HepG2 (cell line): ENCODE data around the gene PDE3A. TPM values are rescaled to one million over a fixed set of nuclear protein-coding genes. Genes with fewer than 3 reads are reported as not detected.

ENCODE experiments used
- DPF2 ChIP-seq: sonication (generic); formaldehyde crosslinking; IDR thresholded peaks from 2 replicates; pipeline ENCODE4 v1.4.0; 2020; ENCODE audit warnings: mild to moderate bottlenecking, low read depth, missing genetic modification reagents, borderline replicate concordance
- HDAC2 ChIP-seq: sonication (generic); formaldehyde crosslinking; IDR thresholded peaks from 2 replicates; pipeline ENCODE4 v1.4.0; 2020; ENCODE audit warnings: missing genetic modification reagents
- HMG20A ChIP-seq: IDR thresholded peaks from 2 replicates; pipeline ENCODE4 v1.6.1; 2016; ENCODE audit warnings: borderline replicate concordance
- HOXA9 ChIP-seq: sonication (generic); formaldehyde crosslinking; IDR thresholded peaks from 2 replicates; pipeline ENCODE4 v1.8.1; 2022; ENCODE audit warnings: missing genetic modification reagents, mild to moderate bottlenecking, moderate library complexity, borderline replicate concordance
- KLF13 ChIP-seq: sonication (generic); formaldehyde crosslinking; IDR thresholded peaks from 2 replicates; pipeline ENCODE4 v1.4.0; 2020; ENCODE audit warnings: mild to moderate bottlenecking, missing genetic modification reagents
- MIXL1 ChIP-seq: IDR thresholded peaks from 2 replicates; pipeline ENCODE4 v1.6.1; 2016
- MYNN ChIP-seq: sonication (generic); formaldehyde crosslinking; IDR thresholded peaks from 2 replicates; pipeline ENCODE4 v1.4.0; 2020; ENCODE audit warnings: mild to moderate bottlenecking, low read depth, missing genetic modification reagents
- NFIC ChIP-seq: IDR thresholded peaks from 2 replicates; pipeline ENCODE4 v1.6.1; 2012; ENCODE audit warnings: mild to moderate bottlenecking, low read length, inconsistent platforms
- POLR2A ChIP-seq, 2 experiments: IDR thresholded peaks; 2 replicates each; pipeline ENCODE4 v1.6.1; 2011; ENCODE audit warnings: low read depth in 2 of 2, low read length in 2 of 2, mild to moderate bottlenecking in 1 of 2, moderate library complexity in 1 of 2; ENCODE audit not compliant: insufficient read depth in 1 of 2
- REST ChIP-seq, 2 experiments: IDR thresholded peaks; 2 replicates each; pipeline ENCODE4 v1.6.1; 2011 to 2012; ENCODE audit warnings: low read length in 2 of 2, borderline replicate concordance in 1 of 2, low read depth in 1 of 2, mild to moderate bottlenecking in 1 of 2, moderate library complexity in 1 of 2
- SAP130 ChIP-seq: IDR thresholded peaks from 2 replicates; pipeline ENCODE4 v1.6.1; 2016; ENCODE audit warnings: low read depth
- TARDBP ChIP-seq: sonication (generic); formaldehyde crosslinking; IDR thresholded peaks from 2 replicates; pipeline ENCODE4 v1.8.0; 2022; ENCODE audit warnings: mild to moderate bottlenecking, missing genetic modification reagents
- THAP11 ChIP-seq: IDR thresholded peaks from 2 replicates; pipeline ENCODE4 v1.6.1; 2016; ENCODE audit warnings: missing biosample characterization, missing genetic modification reagents
- XBP1 ChIP-seq: sonication (generic); formaldehyde crosslinking; IDR thresholded peaks from 2 replicates; pipeline ENCODE4 v1.5.0; 2020; ENCODE audit warnings: missing genetic modification reagents
- YEATS4 ChIP-seq: sonication (generic); formaldehyde crosslinking; IDR thresholded peaks from 2 replicates; pipeline ENCODE4 v1.4.0; 2020; ENCODE audit warnings: missing genetic modification reagents, borderline replicate concordance
- ZMYM4 ChIP-seq: sonication (generic); formaldehyde crosslinking; IDR thresholded peaks from 2 replicates; pipeline ENCODE4 v1.8.1; 2023; ENCODE audit warnings: mild to moderate bottlenecking, missing genetic modification reagents
- ZNF331 ChIP-seq: sonication (generic); formaldehyde crosslinking; IDR thresholded peaks from 2 replicates; pipeline ENCODE4 v1.4.0; 2020; ENCODE audit warnings: missing genetic modification reagents
- ZNF335 ChIP-seq: sonication (generic); formaldehyde crosslinking; IDR thresholded peaks from 2 replicates; pipeline ENCODE4 v1.4.0; 2020; ENCODE audit warnings: missing genetic modification reagents
- ZNF646 ChIP-seq: sonication (generic); formaldehyde crosslinking; IDR thresholded peaks from 2 replicates; pipeline ENCODE4 v1.9.0; 2021; ENCODE audit warnings: mild to moderate bottlenecking, missing genetic modification reagents
- ZNF775 ChIP-seq: sonication (generic); formaldehyde crosslinking; IDR thresholded peaks from 2 replicates; pipeline ENCODE4 v1.4.0; 2020; ENCODE audit warnings: missing genetic modification reagents, mild to moderate bottlenecking, moderate library complexity, borderline replicate concordance
- polyA plus RNA-seq, 8 experiments: library from polyadenylated mRNA; depleted of rRNA in 3 of 8; stranded (reverse) in 7 of 8; unstranded in 1 of 8; fragments of >200 nt; fragmentation: Illumina TruSeq in 4 of 8; extraction: Trizol in 4 of 8; gene quantifications; 2 replicates each; pipeline versions ENCODE4 v1.2.1 to v1.2.3, GENCODE V29; 2011 to 2016; ENCODE audit warnings: low read depth in 4 of 8, missing spikeins in 1 of 8, mixed read lengths in 1 of 8; ENCODE audit not compliant: insufficient read depth in 1 of 8
- total RNA-seq, 5 experiments: library from RNA; depleted of rRNA; stranded (reverse); fragments of >200 nt; fragmentation: Illumina TruSeq; extraction: Trizol; gene quantifications; 2 replicates each; pipeline ENCODE4 v1.2.3, GENCODE V29; 2016; ENCODE audit warnings: low read depth in 1 of 5

Gene PDE3A
- total and polyA plus RNA-seq, 2 of the 13 experiments (the other 11 are each of a cell fraction or from before 2014, with no cell fraction given) = 0.77 to 1.5 TPM

GRCh38 chr12:20656600-20656999 lies 288.3 kb downstream of the PDE3A start (continued):
- TF ChIP-seq ZNF646 (CRISPR knock-in tag) (no peak), HMG20A (CRISPR knock-in tag) (peak; percentile 84; the same call in 1 of the 2 replicates), POLR2A (IDR thresholded peaks at IDR 0.05; ENCODE audit: insufficient read depth in 1 of 2, low read depth in 2 of 2, low read length in 2 of 2) (peak in 1 of 2 experiments; percentile 27; a peak in 1 of 4 replicates), MIXL1 (CRISPR knock-in tag) (peak; percentile 60), ZMYM4 (peak; percentile 86), ZNF335 (CRISPR knock-in tag) (no peak), ZNF775 (no peak), XBP1 (CRISPR knock-in tag) (no peak), KLF13 (no peak), ZNF331 (CRISPR knock-in tag) (peak; percentile 55), THAP11 (CRISPR knock-in tag) (peak; percentile 53; the same call in 1 of the 2 replicates), YEATS4 (CRISPR knock-in tag) (peak; percentile 55; the same call in 1 of the 2 replicates), HDAC2 (CRISPR knock-in tag) (peak; percentile 81), REST (IDR thresholded peaks at IDR 0.05; ENCODE audit: borderline replicate concordance in 1 of 2, low read depth in 1 of 2, low read length in 2 of 2) (peak in 1 of 2 experiments; percentile 65; a peak in 1 of 4 replicates), MYNN (CRISPR knock-in tag) (no peak), SAP130 (CRISPR knock-in tag) (peak; percentile 56), DPF2 (CRISPR knock-in tag) (peak; percentile 79), NFIC (peak; percentile 70; the same call in 1 of the 2 replicates), HOXA9 (CRISPR knock-in tag) (no peak), TARDBP (0 out of 2 replicates have a peak, but pooled peaks have one; percentile 43)
